Measurements from ENCODE around the gene GATAD2A. TPM values are rescaled to one million over a fixed set of nuclear protein-coding genes. Genes with fewer than 3 reads are reported as not detected.
A peak's percentile ranks its signal among the peaks of the same experiment; 100 is the strongest.

Gene GATAD2A
- total and polyA plus RNA-seq, 9 of the 15 experiments (the other 6 are each of a cell fraction or from before 2014, with no cell fraction given), result 2.4 to 226 (median 44.2) TPM

- TF ChIP-seq EGR1 (conservative IDR thresholded peaks at IDR 0.05) (peak; percentile 86), FIP1L1 (IDR thresholded peaks at IDR 0.05; ENCODE audit: low read depth, low read length, poor library complexity, severe bottlenecking) (peak; percentile 94), SIN3B (IDR thresholded peaks at IDR 0.05; ENCODE audit: low read depth) (peak; percentile 44; the same call in 1 of the 2 replicates), RBM14 (IDR thresholded peaks at IDR 0.05; ENCODE audit: borderline replicate concordance, insufficient read depth, low read depth, low read length) (no peak), TEAD4 (IDR thresholded peaks at IDR 0.05; ENCODE audit: low read length) (peak; percentile 52; the same call in 1 of the 2 replicates), TEAD4 (CRISPR knock-in tag; IDR thresholded peaks at IDR 0.05; ENCODE audit: borderline replicate concordance) (no peak; the same call in 1 of the 2 replicates), ZBTB11 (CRISPR knock-in tag; IDR thresholded peaks at IDR 0.05) (peak in 1 of 3 experiments; percentile 79; a peak in 2 of 6 replicates), MAFG (tag; conservative IDR thresholded peaks at IDR 0.05) (no peak), CCAR2 (IDR thresholded peaks at IDR 0.05; ENCODE audit: low read depth, low read length) (no peak), ZNF224 (CRISPR knock-in tag; IDR thresholded peaks at IDR 0.05) (no peak)
Observed at GRCh38 chr19:19404879-19405860, at the start of gene GATAD2A (continued).
